OCI-LY1 (cell line): ENCODE results near the gene ABCC2.

Experiments used
- EZH2 ChIP-seq: fragments of 200-600 bp; sonication (generic), shearing (Covaris generic); IDR thresholded peaks from 2 replicates; pipeline ENCODE4 v1.8.0; 2017; ENCODE audit warnings: borderline replicate concordance, mixed run types, mild to moderate bottlenecking, antibody characterized with exemption, low read length, moderate library complexity, mixed read lengths
- TF ChIP-seq, protein P1 (sequence below): fragments of 200-600 bp; sonication (generic), shearing (Covaris generic); IDR thresholded peaks from 2 replicates; pipeline ENCODE4 v1.5.1; 2017; ENCODE audit warnings: mild to moderate bottlenecking, antibody characterized with exemption, low read length, moderate library complexity, mixed read lengths

DNA sequence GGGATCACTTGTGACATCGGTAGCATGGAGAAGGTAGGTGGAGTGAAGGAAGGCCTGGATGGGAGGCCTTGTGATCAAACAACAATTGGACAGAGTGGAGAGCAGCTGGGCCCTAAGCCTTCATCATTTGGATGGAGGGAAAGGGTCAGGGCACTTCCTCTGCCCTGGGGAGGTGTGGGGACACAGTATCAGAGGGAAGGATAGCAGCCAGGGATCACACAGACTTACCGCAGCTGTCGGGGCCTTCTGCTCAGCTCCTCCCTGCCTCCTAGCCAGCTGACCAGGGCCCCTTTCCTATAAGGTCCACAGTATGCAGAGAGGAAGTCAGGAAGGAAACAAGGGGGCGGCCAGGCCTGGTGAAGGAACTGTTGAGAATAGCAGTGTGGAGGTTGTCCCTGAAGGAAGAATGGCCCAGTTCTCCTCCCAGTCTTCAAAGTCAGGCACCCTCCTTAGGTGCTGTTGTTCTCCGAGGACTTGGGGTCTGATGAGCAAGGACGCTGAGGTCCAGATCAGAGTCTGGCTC lies 62.1 kb downstream of the ABCC2 start:
- TF ChIP-seq, protein P1, sequence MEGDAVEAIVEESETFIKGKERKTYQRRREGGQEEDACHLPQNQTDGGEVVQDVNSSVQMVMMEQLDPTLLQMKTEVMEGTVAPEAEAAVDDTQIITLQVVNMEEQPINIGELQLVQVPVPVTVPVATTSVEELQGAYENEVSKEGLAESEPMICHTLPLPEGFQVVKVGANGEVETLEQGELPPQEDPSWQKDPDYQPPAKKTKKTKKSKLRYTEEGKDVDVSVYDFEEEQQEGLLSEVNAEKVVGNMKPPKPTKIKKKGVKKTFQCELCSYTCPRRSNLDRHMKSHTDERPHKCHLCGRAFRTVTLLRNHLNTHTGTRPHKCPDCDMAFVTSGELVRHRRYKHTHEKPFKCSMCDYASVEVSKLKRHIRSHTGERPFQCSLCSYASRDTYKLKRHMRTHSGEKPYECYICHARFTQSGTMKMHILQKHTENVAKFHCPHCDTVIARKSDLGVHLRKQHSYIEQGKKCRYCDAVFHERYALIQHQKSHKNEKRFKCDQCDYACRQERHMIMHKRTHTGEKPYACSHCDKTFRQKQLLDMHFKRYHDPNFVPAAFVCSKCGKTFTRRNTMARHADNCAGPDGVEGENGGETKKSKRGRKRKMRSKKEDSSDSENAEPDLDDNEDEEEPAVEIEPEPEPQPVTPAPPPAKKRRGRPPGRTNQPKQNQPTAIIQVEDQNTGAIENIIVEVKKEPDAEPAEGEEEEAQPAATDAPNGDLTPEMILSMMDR = no peak
- no peak for TF ChIP-seq EZH2
